Epithelial cell of proximal tubule (primary cell): ENCODE results near the gene MB21D2. TPM values are rescaled to one million over a fixed set of nuclear protein-coding genes. Genes with fewer than 3 reads are reported as not detected.

Experiments
- DNase-seq: peaks from one replicate; pipeline ENCODE4 v3.0.0-alpha.2; 2011; ENCODE audit warnings: low read depth
- H3K4me3 ChIP-seq: 2 replicates; pipeline ENCODE4 v1.5.1; 2011; ENCODE audit warnings: low read depth, mild to moderate bottlenecking, low read length
- CTCF ChIP-seq: conservative IDR thresholded peaks from 2 replicates; pipeline ENCODE4 v1.5.1; 2012; ENCODE audit warnings: low read depth, mild to moderate bottlenecking, low read length
- total RNA-seq: library from RNA; depleted of rRNA; stranded (reverse); fragments of >200 nt; gene quantifications from 2 replicates; pipeline ENCODE4 v1.2.3, GENCODE V29; 2015

Gene MB21D2
- total RNA-seq, 1 donor from 2014 or later, result 17.7 TPM

- no peak for DNase-seq
- no peak for TF ChIP-seq CTCF
- no peak overlapping the region for H3K4me3 ChIP-seq
Measured at GRCh38 chr3:192750201-192750600, 167.5 kb downstream of the MB21D2 start.

- no peak for DNase-seq
- H3K4me3 ChIP-seq, result no peak overlapping the region
- no peak for TF ChIP-seq CTCF
Measured at GRCh38 chr3:192747746-192748145, 169.9 kb downstream of the MB21D2 start.

GRCh38 chr3:192747145-192747544 is 170.5 kb downstream of the MB21D2 start:
- DNase-seq, result no peak
- H3K4me3 ChIP-seq, result no peak overlapping the region
- TF ChIP-seq CTCF, result no peak

Other genes starting within 250 kb of the MB21D2 start
- gene FGF12, start 190.3 kb downstream of the MB21D2 start, total RNA-seq, result 0.36 and 1.6 TPM in 2 replicates